Caco-2 (cell line): ENCODE results near the gene NBEAL2. TPM values are rescaled to one million over a fixed set of nuclear protein-coding genes. Genes with fewer than 3 reads are reported as not detected.

Experiments
- BruUV-seq: library from RNA; stranded (reverse); fragments of 400-500 nt; replicated peaks from 2 replicates; lab custom pipeline; 2021; lab: Mats Ljungman, UMichigan
- CTCF ChIA-PET: fragments of 300-600 bp; sonication (Branson Sonifier 250); formaldehyde crosslinking; loops from one replicate; lab custom pipeline; 2022; ENCODE audit warnings: antibody characterized with exemption; lab: Charles Lee
- POLR2A ChIA-PET: fragments of 300-600 bp; sonication (Branson Sonifier 250); formaldehyde crosslinking; loops from one replicate; lab custom pipeline; 2022; ENCODE audit warnings: antibody characterized with exemption; lab: Charles Lee
- DNase-seq, 2 experiments: peaks; one replicate each; pipeline versions ENCODE4 v3.0.0 to v3.0.0-alpha.2; 2020 to 2022
- H3K27me3 ChIP-seq: replicated peaks from 2 replicates; pipeline ENCODE4 v1.6.0; 2011; ENCODE audit warnings: low read length; ENCODE audit not compliant: control insufficient read depth, insufficient read depth
- H3K36me3 ChIP-seq: 2 replicates; pipeline ENCODE4 v1.5.1; 2011; ENCODE audit warnings: low read length; ENCODE audit not compliant: control insufficient read depth, insufficient read depth
- H3K4me1 ChIP-seq: fragments of 250-450 bp; sonication (Bioruptor Pico); 2 replicates; pipeline ENCODE4 v1.5.1; 2020; ENCODE audit warnings: mild to moderate bottlenecking
- H3K4me3 ChIP-seq: 2 replicates; pipeline ENCODE4 v1.5.1; 2011; ENCODE audit warnings: low read depth, mild to moderate bottlenecking, control low read depth, low read length
- H3K9me3 ChIP-seq: fragments of 250-450 bp; sonication (Bioruptor Pico); 2 replicates; pipeline ENCODE4 v1.5.1; 2020; ENCODE audit warnings: mild to moderate bottlenecking, moderate library complexity
- H3K27ac Mint-ChIP-seq: one replicate; pipeline ENCODE4 v1.8.0; 2022; ENCODE audit warnings: mixed read lengths; ENCODE audit not compliant: unreplicated experiment
- H3K27me3 Mint-ChIP-seq: one replicate; pipeline ENCODE4 v1.8.0; 2022; ENCODE audit warnings: mixed read lengths; ENCODE audit not compliant: insufficient read depth, unreplicated experiment
- H3K36me3 Mint-ChIP-seq: one replicate; pipeline ENCODE4 v1.8.0; 2022; ENCODE audit warnings: mild to moderate bottlenecking, mixed read lengths; ENCODE audit not compliant: insufficient read depth, unreplicated experiment
- H3K4me1 Mint-ChIP-seq: one replicate; pipeline ENCODE4 v1.8.0; 2022; ENCODE audit warnings: low read depth, mixed read lengths; ENCODE audit not compliant: unreplicated experiment
- H3K4me3 Mint-ChIP-seq: one replicate; pipeline ENCODE4 v1.8.0; 2022; ENCODE audit warnings: mild to moderate bottlenecking, moderate library complexity, mixed read lengths; ENCODE audit not compliant: unreplicated experiment
- H3K9me3 Mint-ChIP-seq: one replicate; pipeline ENCODE4 v1.8.0; 2022; ENCODE audit warnings: mixed read lengths; ENCODE audit not compliant: unreplicated experiment
- intact Hi-C: fragments of 100-400 bp; cut with micrococcal nuclease; formaldehyde crosslinking; loops from one replicate; pipeline ENCODE4 v1.10.0; 2022; ENCODE audit not compliant: unreplicated experiment
- total RNA-seq: library from RNA; stranded (reverse); gene quantifications from 2 replicates; pipeline ENCODE4 v1.2.3, GENCODE V29; 2022
- TF ChIP-seq, protein P1 (sequence below), 2 experiments: fragments of 200-600 bp in 1 of 2; IDR thresholded peaks; 1 replicate in 1 of 2; 2 replicates in 1 of 2; pipeline versions ENCODE4 v1.5.1 to v1.8.0; 2011 to 2022; ENCODE audit warnings: antibody characterized with exemption in 1 of 2, control low read depth in 1 of 2, inconsistent platforms in 1 of 2, low read depth in 1 of 2, low read length in 1 of 2, mild to moderate bottlenecking in 1 of 2, moderate library complexity in 1 of 2; ENCODE audit not compliant: insufficient read depth in 1 of 2, severe bottlenecking in 1 of 2, unreplicated experiment in 1 of 2

NBEAL2 gene
- total RNA-seq, 1 experiment from 2014 or later, result 62.4 TPM

DNA sequence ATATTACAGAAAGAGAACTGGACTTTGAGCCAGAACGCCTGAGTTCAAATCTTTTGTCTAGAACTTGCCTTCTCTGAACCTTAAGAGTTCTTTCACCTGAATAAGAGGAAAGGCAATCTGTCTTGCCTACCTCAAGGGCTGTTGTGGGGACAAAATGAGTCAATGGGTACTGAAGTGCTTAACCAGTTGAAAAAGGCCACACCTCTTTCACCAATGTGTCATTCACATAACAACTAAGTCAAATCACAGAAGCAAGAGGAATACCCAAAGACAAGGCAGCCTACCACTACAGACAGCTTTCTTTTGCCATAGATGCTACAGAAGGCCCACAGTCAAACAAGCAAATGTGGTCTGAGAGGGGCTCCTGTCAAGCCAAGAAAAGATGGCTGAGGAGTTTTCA lies 39.7 kb downstream of the NBEAL2 start:
- TF ChIP-seq, protein P1, sequence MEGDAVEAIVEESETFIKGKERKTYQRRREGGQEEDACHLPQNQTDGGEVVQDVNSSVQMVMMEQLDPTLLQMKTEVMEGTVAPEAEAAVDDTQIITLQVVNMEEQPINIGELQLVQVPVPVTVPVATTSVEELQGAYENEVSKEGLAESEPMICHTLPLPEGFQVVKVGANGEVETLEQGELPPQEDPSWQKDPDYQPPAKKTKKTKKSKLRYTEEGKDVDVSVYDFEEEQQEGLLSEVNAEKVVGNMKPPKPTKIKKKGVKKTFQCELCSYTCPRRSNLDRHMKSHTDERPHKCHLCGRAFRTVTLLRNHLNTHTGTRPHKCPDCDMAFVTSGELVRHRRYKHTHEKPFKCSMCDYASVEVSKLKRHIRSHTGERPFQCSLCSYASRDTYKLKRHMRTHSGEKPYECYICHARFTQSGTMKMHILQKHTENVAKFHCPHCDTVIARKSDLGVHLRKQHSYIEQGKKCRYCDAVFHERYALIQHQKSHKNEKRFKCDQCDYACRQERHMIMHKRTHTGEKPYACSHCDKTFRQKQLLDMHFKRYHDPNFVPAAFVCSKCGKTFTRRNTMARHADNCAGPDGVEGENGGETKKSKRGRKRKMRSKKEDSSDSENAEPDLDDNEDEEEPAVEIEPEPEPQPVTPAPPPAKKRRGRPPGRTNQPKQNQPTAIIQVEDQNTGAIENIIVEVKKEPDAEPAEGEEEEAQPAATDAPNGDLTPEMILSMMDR (IDR thresholded peaks at IDR 0.05; ENCODE audit: insufficient read depth in 1 of 2, low read depth in 1 of 2, low read length in 1 of 2, severe bottlenecking in 1 of 2, unreplicated experiment in 1 of 2), result no peak
- no peak for DNase-seq
- Histone ChIP-seq H3K27me3 (no peaks in the 10 kb centered on the region), H3K36me3 (peaks cover 1% of the 10 kb centered on the region; the same call in 1 of the 2 replicates), H3K4me1 (0 out of 2 replicates have a peak, but pooled peaks cover 3% of the 10 kb centered on the region), H3K4me3 (no peak overlapping the region), H3K9me3 (no peaks in the 10 kb centered on the region)
- no peaks in the 10 kb centered on the region for H3K9me3 Mint-ChIP-seq
- H3K27me3 Mint-ChIP-seq, result no peaks in the 10 kb centered on the region
- H3K4me1 Mint-ChIP-seq, result no peaks in the 10 kb centered on the region
- H3K36me3 Mint-ChIP-seq, result peaks cover 38% of the 10 kb centered on the region
- peak overlapping the region; percentile 57 for H3K27ac Mint-ChIP-seq
- ChIA-PET CTCF (no interaction called here), POLR2A (no interaction called here)
- intact Hi-C loops, result no loop called here
- H3K4me3 Mint-ChIP-seq, result no peak overlapping the region
- no TSS peak for BruUV-seq

DNA sequence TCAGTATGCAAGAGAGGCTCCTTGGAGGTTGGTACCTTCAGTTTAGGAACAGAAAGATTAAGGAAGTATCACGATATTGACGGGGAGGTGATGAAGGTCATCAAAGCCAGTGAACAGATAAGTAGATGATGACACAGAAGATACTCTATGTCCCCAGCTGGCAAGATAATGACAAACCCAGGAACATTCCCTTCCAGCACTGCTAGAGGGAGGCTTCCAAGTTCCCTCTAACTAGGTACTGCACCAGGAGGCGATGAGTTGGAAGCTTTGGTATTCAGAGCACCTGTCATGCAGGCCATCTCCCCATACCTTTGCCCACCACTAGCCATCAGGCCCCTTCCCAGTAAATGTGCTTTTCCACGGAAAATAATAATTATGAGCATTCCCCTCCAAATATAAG lies 40.8 kb downstream of the NBEAL2 start:
- no peaks in the 10 kb centered on the region for H3K27me3 Mint-ChIP-seq
- intact Hi-C loops, result no loop called here

DNA sequence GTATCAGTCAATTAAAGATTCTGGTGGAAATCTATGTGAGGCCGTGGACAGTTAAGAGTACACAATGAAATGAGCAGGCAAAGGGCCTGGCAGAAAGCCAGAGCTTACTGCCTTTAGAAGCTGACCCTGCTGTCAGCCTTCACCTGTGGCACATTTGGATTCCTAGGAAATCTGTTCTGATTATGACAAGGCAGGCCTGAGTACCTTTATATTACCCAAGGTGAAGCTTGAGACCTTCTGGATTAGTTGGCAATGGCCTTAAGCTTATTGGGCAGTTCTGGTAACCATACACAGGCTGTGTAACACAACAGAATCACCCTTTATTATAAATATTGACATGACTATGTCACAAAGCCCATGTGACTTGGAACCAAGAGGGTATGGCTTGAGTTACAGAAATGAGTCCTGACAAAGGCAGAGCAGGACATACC lies 43.2 kb downstream of the NBEAL2 start:
- no peak overlapping the region for H3K27ac Mint-ChIP-seq
- POLR2A ChIA-PET, result no interaction called here

More for the DNA sequence above, 40.8 kb downstream of the NBEAL2 start:
- CTCF ChIA-PET, result no interaction called here
- no peaks in the 10 kb centered on the region for H3K9me3 ChIP-seq
- no peak overlapping the region for H3K27ac Mint-ChIP-seq
- no peaks in the 10 kb centered on the region for H3K27me3 ChIP-seq
- no peak for DNase-seq
- peaks cover 5% of the 10 kb centered on the region for H3K4me1 Mint-ChIP-seq
- H3K4me3 Mint-ChIP-seq, result no peak overlapping the region
- H3K36me3 Mint-ChIP-seq, result peaks cover 35% of the 10 kb centered on the region
- POLR2A ChIA-PET, result no interaction called here
- peaks cover 1% of the 10 kb centered on the region; the same call in 1 of the 2 replicates for H3K36me3 ChIP-seq
- H3K4me3 ChIP-seq, result no peak overlapping the region
- H3K4me1 ChIP-seq, result 0 out of 2 replicates have a peak, but pooled peaks cover 3% of the 10 kb centered on the region
- no peaks in the 10 kb centered on the region for H3K9me3 Mint-ChIP-seq
- BruUV-seq, result no TSS peak
- TF ChIP-seq, protein P1 (IDR thresholded peaks at IDR 0.05; ENCODE audit: insufficient read depth in 1 of 2, low read depth in 1 of 2, low read length in 1 of 2, severe bottlenecking in 1 of 2, unreplicated experiment in 1 of 2), result no peak

More for the DNA sequence above, 43.2 kb downstream of the NBEAL2 start:
- H3K9me3 ChIP-seq, result no peaks in the 10 kb centered on the region
- TF ChIP-seq, protein P1 (IDR thresholded peaks at IDR 0.05; ENCODE audit: insufficient read depth in 1 of 2, low read depth in 1 of 2, low read length in 1 of 2, severe bottlenecking in 1 of 2, unreplicated experiment in 1 of 2), result no peak
- no TSS peak for BruUV-seq
- H3K36me3 ChIP-seq, result no peaks in the 10 kb centered on the region; the same call in 1 of the 2 replicates
- DNase-seq, result no peak
- no peak overlapping the region for H3K4me3 ChIP-seq
- H3K27me3 ChIP-seq, result no peaks in the 10 kb centered on the region
- H3K4me1 ChIP-seq, result no peaks in the 10 kb centered on the region
- CTCF ChIA-PET, result no interaction called here
- H3K4me1 Mint-ChIP-seq, result peaks cover 9% of the 10 kb centered on the region
- no peaks in the 10 kb centered on the region for H3K9me3 Mint-ChIP-seq
- H3K36me3 Mint-ChIP-seq, result peaks cover 19% of the 10 kb centered on the region
- H3K4me3 Mint-ChIP-seq, result no peak overlapping the region
- intact Hi-C loops, result no loop called here
- no peaks in the 10 kb centered on the region for H3K27me3 Mint-ChIP-seq
